ENCODE results near the gene NACA2.

- TF ChIP-seq CTCF (IDR thresholded peaks at IDR 0.05) (no peak), EZH2 (IDR thresholded peaks at IDR 0.05; ENCODE audit: borderline replicate concordance, insufficient read depth, low read depth, low read length, poor library complexity, severe bottlenecking) (no peak)
Observed at GRCh38 chr17:61581611-61582349, 9.2 kb downstream of the NACA2 start.

Measured in B cell (primary cell).